Naive thymus-derived CD4-positive, alpha-beta T cell (primary cell): ENCODE data around the gene UQCC5. TPM values are rescaled to one million over a fixed set of nuclear protein-coding genes. Genes with fewer than 3 reads are reported as not detected.

Source experiments
- ATAC-seq: fragments of 150-1000 bp; cut with Tn5 transposase; 2 replicates; pipeline ENCODE4 v1.10.0; 2021; ENCODE audit warnings: mild to moderate bottlenecking, moderate library complexity
- CTCF ChIA-PET: fragments of 350-600 bp; sonication (Branson Sonifier 250); formaldehyde crosslinking; loops from one replicate; lab custom pipeline; 2021; ENCODE audit warnings: antibody characterized with exemption; lab: Charles Lee
- POLR2A ChIA-PET: fragments of 350-600 bp; sonication (Branson Sonifier 250); formaldehyde crosslinking; loops from one replicate; lab custom pipeline; 2021; ENCODE audit warnings: antibody characterized with exemption, inconsistent platforms; lab: Charles Lee
- DNase-seq, 9 donors: peaks; one replicate each; pipeline versions ENCODE4 v3.0.0 to v3.0.0-alpha.2; 2020 to 2022; ENCODE audit warnings: mixed read lengths in 1 of 9
- H3K27ac ChIP-seq: one replicate; pipeline ENCODE4 v1.7.0; 2013; ENCODE audit warnings: mild to moderate bottlenecking, low read depth, low read length, moderate library complexity
- H3K27me3 ChIP-seq, 2 donors: one replicate each; pipeline ENCODE4 v1.7.0; 2013; ENCODE audit warnings: low read length in 2 of 2, mild to moderate bottlenecking in 2 of 2, moderate library complexity in 2 of 2; ENCODE audit not compliant: control insufficient read depth in 2 of 2, insufficient read depth in 2 of 2
- H3K36me3 ChIP-seq, 3 experiments: 1 replicate in 2 of 3; 2 replicates in 1 of 3; pipeline ENCODE4 v1.7.0; 2013; ENCODE audit warnings: low read length in 3 of 3, mild to moderate bottlenecking in 3 of 3, moderate library complexity in 1 of 3; ENCODE audit not compliant: insufficient read depth in 3 of 3, control insufficient read depth in 2 of 3
- H3K4me1 ChIP-seq, 2 donors: one replicate each; pipeline ENCODE4 v1.7.0; 2013; ENCODE audit warnings: low read length in 2 of 2, mild to moderate bottlenecking in 2 of 2, moderate library complexity in 1 of 2; ENCODE audit not compliant: control insufficient read depth in 2 of 2, insufficient read depth in 2 of 2
- H3K4me3 ChIP-seq: 2 replicates; pipeline ENCODE4 v1.7.0; 2013; ENCODE audit warnings: mild to moderate bottlenecking, low read length
- H3K9me3 ChIP-seq, 3 experiments: 1 replicate in 2 of 3; 2 replicates in 1 of 3; pipeline ENCODE4 v1.7.0; 2013; ENCODE audit warnings: low read length in 3 of 3; ENCODE audit not compliant: control insufficient read depth in 2 of 3
- H3K27ac Mint-ChIP-seq, 9 donors: one replicate each; pipeline ENCODE4 v1.8.0; 2020 to 2022; ENCODE audit warnings: mixed read lengths in 9 of 9, mild to moderate bottlenecking in 8 of 9, moderate library complexity in 5 of 9, inconsistent platforms in 2 of 9
- H3K27me3 Mint-ChIP-seq, 5 donors: one replicate each; pipeline ENCODE4 v1.8.0; 2021 to 2022; ENCODE audit warnings: mixed read lengths in 5 of 5, mild to moderate bottlenecking in 1 of 5
- H3K36me3 Mint-ChIP-seq, 5 donors: one replicate each; pipeline ENCODE4 v1.8.0; 2020 to 2022; ENCODE audit warnings: mixed read lengths in 5 of 5, mild to moderate bottlenecking in 3 of 5, inconsistent platforms in 1 of 5
- H3K4me1 Mint-ChIP-seq, 7 donors: one replicate each; pipeline ENCODE4 v1.8.0; 2020 to 2022; ENCODE audit warnings: mixed read lengths in 7 of 7, mild to moderate bottlenecking in 3 of 7, inconsistent platforms in 1 of 7
- H3K4me3 Mint-ChIP-seq, 10 donors: one replicate each; pipeline ENCODE4 v1.8.0; 2020 to 2022; ENCODE audit warnings: mild to moderate bottlenecking in 10 of 10, mixed read lengths in 10 of 10, moderate library complexity in 6 of 10, inconsistent platforms in 2 of 10
- H3K9me3 Mint-ChIP-seq, 11 donors: one replicate each; pipeline ENCODE4 v1.8.0; 2020 to 2022; ENCODE audit warnings: mixed read lengths in 11 of 11, mild to moderate bottlenecking in 4 of 11, inconsistent platforms in 1 of 11, moderate library complexity in 1 of 11
- intact Hi-C, 2 donors: fragments of 100-400 bp; cut with micrococcal nuclease; formaldehyde crosslinking; loops; one replicate each; pipeline ENCODE4 v1.15.1; 2023
- polyA plus RNA-seq, 2 donors: library from polyadenylated mRNA; unstranded; fragments of 300-500 nt; fragmentation: Illumina TruSeq; gene quantifications; one replicate each; pipeline ENCODE4 v1.2.3, GENCODE V29; 2021
- total RNA-seq, 6 experiments: library from RNA in 5 of 6; stranded (reverse) in 5 of 6; gene quantifications; 1 replicate in 5 of 6; 2 replicates in 1 of 6; pipeline ENCODE4 v1.2.3 and lab custom pipeline; 2021 to 2026

The UQCC5 gene
- total and polyA plus RNA-seq, 7 experiments from 2014 or later = 5.4 to 28.2 (median 11.7) TPM

GRCh38 chr3:52527732-52528585, 8.4 kb upstream of the UQCC5 start:
- no peak overlapping the region for H3K4me3 ChIP-seq
- Mint-ChIP-seq H3K27me3 (no peaks in the 10 kb centered on the region), H3K4me3 (no peak overlapping the region), H3K9me3 (no peaks in the 10 kb centered on the region), H3K27ac (no peak overlapping the region), H3K36me3 (peaks cover 0 to 3% (median 0%) of the 10 kb centered on the region in 5 donors), H3K4me1 (peaks cover 0 to 7% (median 0%) of the 10 kb centered on the region in 7 donors)
- H3K27ac ChIP-seq = no peak overlapping the region
- ATAC-seq (no peak), DNase-seq (no peak)
- H3K36me3 ChIP-seq = no peaks in the 10 kb centered on the region
- POLR2A ChIA-PET = no interaction called here
- CTCF ChIA-PET = interaction anchor here (0.5 kb wide), 1 partner anchor 65 kb away, joined by 3 read pairs; no protein-coding TSS in a partner anchor
- H3K27me3 ChIP-seq = no peaks in the 10 kb centered on the region
- intact Hi-C loops = no loop called here
- H3K4me1 ChIP-seq = peaks cover 0 to 4% of the 10 kb centered on the region in 2 donors
- no peaks in the 10 kb centered on the region for H3K9me3 ChIP-seq

GRCh38 chr3:52528586-52529375, 7.6 kb upstream of the UQCC5 start:
- Histone ChIP-seq H3K9me3 (no peaks in the 10 kb centered on the region), H3K36me3 (no peaks in the 10 kb centered on the region), H3K4me1 (peaks cover 0 to 4% of the 10 kb centered on the region in 2 donors), H3K27me3 (no peaks in the 10 kb centered on the region), H3K27ac (no peak overlapping the region), H3K4me3 (no peak overlapping the region)
- Mint-ChIP-seq H3K4me1 (peaks cover 0 to 7% (median 0%) of the 10 kb centered on the region in 7 donors), H3K9me3 (no peaks in the 10 kb centered on the region), H3K27ac (no peak overlapping the region), H3K36me3 (peaks cover 0 to 3% (median 0%) of the 10 kb centered on the region in 5 donors), H3K4me3 (no peak overlapping the region), H3K27me3 (no peaks in the 10 kb centered on the region)
- intact Hi-C loops = no loop called here
- ChIA-PET POLR2A (interaction anchor here (0.6 kb wide), 1 partner anchor 71 kb away, joined by 4 read pairs; no protein-coding TSS in a partner anchor), CTCF (interaction anchor here (0.5 kb wide), 1 partner anchor 64 kb away, joined by 3 read pairs; no protein-coding TSS in a partner anchor)
- DNase-seq = no peak
- no peak for ATAC-seq

- Histone ChIP-seq H3K9me3 (no peaks in the 10 kb centered on the region), H3K4me3 (no peak overlapping the region), H3K27ac (no peak overlapping the region), H3K4me1 (peaks cover 0 to 4% of the 10 kb centered on the region in 2 donors), H3K36me3 (no peaks in the 10 kb centered on the region), H3K27me3 (no peaks in the 10 kb centered on the region)
- no peaks in the 10 kb centered on the region for H3K36me3 Mint-ChIP-seq
- ChIA-PET CTCF (no interaction called here), POLR2A (interaction anchor here (0.6 kb wide), 1 partner anchor 72 kb away, joined by 4 read pairs; no protein-coding TSS in a partner anchor)
- intact Hi-C loops = loop anchor here in 1 of 2 donors (10.0 kb wide), 3 partner anchors 255 to 845 kb away; partner anchors contain the start of genes RPL29 and WDR82
- H3K27me3 Mint-ChIP-seq = no peaks in the 10 kb centered on the region
- peaks cover 0 to 2% (median 0%) of the 10 kb centered on the region in 11 donors for H3K9me3 Mint-ChIP-seq
- peak in 1 of 9 donors; percentile 4 for DNase-seq
- peak overlapping the region in 1 of 10 donors; percentile 29 for H3K4me3 Mint-ChIP-seq
- peaks cover 0 to 10% (median 3%) of the 10 kb centered on the region in 7 donors for H3K4me1 Mint-ChIP-seq
- ATAC-seq = no peak
- peak overlapping the region in 1 of 9 donors; percentile 65 for H3K27ac Mint-ChIP-seq
These were observed 6.8 kb upstream of the UQCC5 start for GRCh38 chr3:52529376-52530333.

GRCh38 chr3:52530918-52531826, 5.2 kb upstream of the UQCC5 start:
- CTCF ChIA-PET = no interaction called here
- Mint-ChIP-seq H3K27me3 (no peaks in the 10 kb centered on the region), H3K4me1 (peaks cover 5 to 17% (median 13%) of the 10 kb centered on the region in 7 donors), H3K4me3 (peak overlapping the region in 1 of 10 donors; percentile 16), H3K9me3 (peaks cover 0 to 2% (median 0%) of the 10 kb centered on the region in 11 donors), H3K27ac (no peak overlapping the region), H3K36me3 (no peaks in the 10 kb centered on the region)
- POLR2A ChIA-PET = no interaction called here
- Histone ChIP-seq H3K9me3 (no peaks in the 10 kb centered on the region), H3K4me1 (peaks cover 0 to 4% of the 10 kb centered on the region in 2 donors), H3K36me3 (no peaks in the 10 kb centered on the region), H3K27me3 (no peaks in the 10 kb centered on the region), H3K4me3 (no peak overlapping the region), H3K27ac (no peak overlapping the region)
- intact Hi-C loops = loop anchor here in 1 of 2 donors (10.0 kb wide), 3 partner anchors 256 to 846 kb away; partner anchors contain the start of genes RPL29 and WDR82
- ATAC-seq (no peak), DNase-seq (peak in 1 of 9 donors; percentile 3)

GRCh38 chr3:52531860-52532516, 4.4 kb upstream of the UQCC5 start:
- Histone ChIP-seq H3K9me3 (no peaks in the 10 kb centered on the region), H3K27me3 (no peaks in the 10 kb centered on the region), H3K36me3 (no peaks in the 10 kb centered on the region), H3K4me1 (peaks cover under 1 to 4% of the 10 kb centered on the region in 2 donors), H3K27ac (no peak overlapping the region), H3K4me3 (no peak overlapping the region)
- peaks cover 5 to 22% (median 17%) of the 10 kb centered on the region in 7 donors for H3K4me1 Mint-ChIP-seq
- ChIA-PET CTCF (no interaction called here), POLR2A (no interaction called here)
- no peak for ATAC-seq
- H3K9me3 Mint-ChIP-seq = peaks cover 0 to 2% (median 0%) of the 10 kb centered on the region in 11 donors
- H3K27ac Mint-ChIP-seq = peak overlapping the region in 2 of 9 donors; percentile 38 to 55
- peak overlapping the region in 7 of 10 donors; percentile 16 to 81 (median 72) for H3K4me3 Mint-ChIP-seq
- intact Hi-C loops = loop anchor here in 1 of 2 donors (10.0 kb wide), 3 partner anchors 257 to 847 kb away; partner anchors contain the start of genes RPL29 and WDR82
- H3K36me3 Mint-ChIP-seq = peaks cover 0 to 3% (median 0%) of the 10 kb centered on the region in 5 donors
- DNase-seq = peak in 1 of 9 donors; percentile 3
- H3K27me3 Mint-ChIP-seq = no peaks in the 10 kb centered on the region
